Liver (tissue), 9 donors: ENCODE results near the gene VEZF1. TPM values are rescaled to one million over a fixed set of nuclear protein-coding genes. Genes with fewer than 3 reads are reported as not detected.
A peak's percentile ranks its signal among the peaks of the same experiment; 100 is the strongest.

Experiments used
- DNase-seq: peaks from one replicate; pipeline ENCODE4 v3.0.0-alpha.2; 2017; ENCODE audit warnings: low spot score
- H3K27ac ChIP-seq, 2 donors: one replicate each; pipeline ENCODE4 v1.7.0; 2013; ENCODE audit warnings: inconsistent platforms in 2 of 2, low read length in 2 of 2, control low read depth in 1 of 2, low read depth in 1 of 2, mild to moderate bottlenecking in 1 of 2
- H3K27me3 ChIP-seq, 4 donors: one replicate each; pipeline versions ENCODE4 v1.6.1 to v1.7.0; 2013; ENCODE audit warnings: low read length in 3 of 4, inconsistent platforms in 1 of 4, mild to moderate bottlenecking in 1 of 4, moderate library complexity in 1 of 4; ENCODE audit not compliant: control insufficient read depth in 4 of 4, insufficient read depth in 4 of 4
- H3K36me3 ChIP-seq, 4 donors: one replicate each; pipeline versions ENCODE4 v1.6.1 to v1.7.0; 2013; ENCODE audit warnings: low read length in 3 of 4, mild to moderate bottlenecking in 3 of 4, low read depth in 1 of 4, moderate library complexity in 1 of 4; ENCODE audit not compliant: control insufficient read depth in 4 of 4, insufficient read depth in 3 of 4
- H3K4me1 ChIP-seq, 4 donors: one replicate each; pipeline versions ENCODE4 v1.6.1 to v1.7.0; 2013; ENCODE audit warnings: low read length in 3 of 4, mild to moderate bottlenecking in 3 of 4, moderate library complexity in 1 of 4; ENCODE audit not compliant: control insufficient read depth in 4 of 4, insufficient read depth in 4 of 4
- H3K4me3 ChIP-seq, 3 donors: one replicate each; pipeline versions ENCODE4 v1.6.1 to v1.7.0; 2013; ENCODE audit warnings: low read length in 3 of 3, control low read depth in 1 of 3, low read depth in 1 of 3, mild to moderate bottlenecking in 1 of 3
- H3K9ac ChIP-seq, 2 donors: one replicate each; pipeline ENCODE4 v1.7.0; 2013; ENCODE audit warnings: low read length in 2 of 2, mild to moderate bottlenecking in 2 of 2, moderate library complexity in 2 of 2, control low read depth in 1 of 2, low read depth in 1 of 2
- H3K9me3 ChIP-seq, 4 donors: one replicate each; pipeline versions ENCODE4 v1.6.1 to v1.7.0; 2013; ENCODE audit warnings: low read length in 3 of 4; ENCODE audit not compliant: control insufficient read depth in 4 of 4
- ATF3 ChIP-seq: IDR thresholded peaks from 2 replicates; pipeline ENCODE4 v1.6.1; 2016; ENCODE audit warnings: antibody characterized with exemption
- EGR1 ChIP-seq, 2 donors: IDR thresholded peaks; 2 replicates each; pipeline ENCODE4 v1.6.1; 2016 to 2018; ENCODE audit warnings: antibody characterized with exemption in 2 of 2, low read depth in 2 of 2
- FOXA1 ChIP-seq: IDR thresholded peaks from 2 replicates; pipeline ENCODE4 v1.6.1; 2016; ENCODE audit warnings: antibody characterized with exemption
- FOXA2 ChIP-seq: IDR thresholded peaks from 2 replicates; pipeline ENCODE4 v1.6.1; 2016; ENCODE audit warnings: antibody characterized with exemption
- GABPA ChIP-seq, 2 donors: IDR thresholded peaks in 1 of 2; conservative IDR thresholded peaks in 1 of 2; 2 replicates each; pipeline ENCODE4 v1.6.1; 2016; ENCODE audit warnings: antibody characterized with exemption in 2 of 2, mild to moderate bottlenecking in 1 of 2, moderate library complexity in 1 of 2
- HNF4A ChIP-seq, 2 donors: conservative IDR thresholded peaks; 2 replicates each; pipeline ENCODE4 v1.6.1; 2016; ENCODE audit warnings: antibody characterized with exemption in 2 of 2, mild to moderate bottlenecking in 2 of 2
- HNF4G ChIP-seq: IDR thresholded peaks from 2 replicates; pipeline ENCODE4 v1.6.1; 2016; ENCODE audit warnings: antibody characterized with exemption
- JUND ChIP-seq, 2 donors: IDR thresholded peaks; 2 replicates each; pipeline ENCODE4 v1.6.1; 2016; ENCODE audit warnings: antibody characterized with exemption in 2 of 2
- NR2F2 ChIP-seq: IDR thresholded peaks from 2 replicates; pipeline ENCODE4 v1.6.1; 2016; ENCODE audit warnings: antibody characterized with exemption
- RAD21 ChIP-seq, 2 donors: IDR thresholded peaks; 2 replicates each; pipeline ENCODE4 v1.6.1; 2016; ENCODE audit warnings: antibody characterized with exemption in 2 of 2, mild to moderate bottlenecking in 2 of 2
- RXRA ChIP-seq, 2 donors: IDR thresholded peaks; 2 replicates each; pipeline ENCODE4 v1.6.1; 2017 to 2018; ENCODE audit warnings: antibody characterized with exemption in 2 of 2, mild to moderate bottlenecking in 1 of 2
- SP1 ChIP-seq: IDR thresholded peaks from 2 replicates; pipeline ENCODE4 v1.6.1; 2018; ENCODE audit warnings: antibody characterized with exemption, mild to moderate bottlenecking
- TAF1 ChIP-seq: conservative IDR thresholded peaks from 2 replicates; pipeline ENCODE4 v1.6.1; 2016; ENCODE audit warnings: antibody characterized with exemption, mild to moderate bottlenecking
- YY1 ChIP-seq: IDR thresholded peaks from 2 replicates; pipeline ENCODE4 v1.6.1; 2016; ENCODE audit warnings: antibody characterized with exemption, mild to moderate bottlenecking
- WGBS: extraction: QIAGEN DNeasy Blood & Tissue Kit; methylation state at CpG from one replicate; pipeline ENCODE4 v1.1.7; 2013; 5-methylcytosine and 5-hydroxymethylcytosine counted together
- polyA plus RNA-seq, 2 donors: library from polyadenylated mRNA; stranded (reverse) in 1 of 2; unstranded in 1 of 2; fragments of 200-250 nt in 1 of 2; fragments of >200 nt in 1 of 2; fragmentation: Nextera tagmentation in 1 of 2; extraction: Ambion mirVana in 1 of 2; gene quantifications; one replicate each; pipeline versions ENCODE4 v1.2.1 to v1.2.3, GENCODE V29; 2013 to 2015
- total RNA-seq, 2 donors: library from RNA; depleted of rRNA; stranded (reverse); fragments of >200 nt; gene quantifications; one replicate each; pipeline ENCODE4 v1.2.3, GENCODE V29; 2014
- TF ChIP-seq, protein P1 (sequence below): fragments of 150-350 bp; IDR thresholded peaks from 2 replicates; pipeline ENCODE4 v1.5.1; 2017; ENCODE audit warnings: improper control_type of control experiment, low read depth, low read length; ENCODE audit not compliant: missing input control
- TF ChIP-seq, protein P2 (sequence below): IDR thresholded peaks from 2 replicates; pipeline ENCODE4 v1.6.1; 2016; ENCODE audit warnings: antibody characterized with exemption
- TF ChIP-seq, protein P3 (sequence below): IDR thresholded peaks from 2 replicates; pipeline ENCODE4 v1.6.1; 2016; ENCODE audit warnings: antibody characterized with exemption, mild to moderate bottlenecking
- donor health status: healthy.
- donor health status: healthy.
- donor health status: healthy.
- donor health status: healthy.
- donor health status: healthy.

Gene VEZF1
- total and polyA plus RNA-seq, 4 donors, result 7.9 to 26.2 (median 11.4) TPM

GRCh38 chr17:57940231-57940630 lies 47.8 kb downstream of the VEZF1 start:
- DNase-seq, result no peak
- no peak for TF ChIP-seq YY1
- Histone ChIP-seq H3K36me3 (no peaks in the 10 kb centered on the region), H3K9ac (no peak overlapping the region), H3K4me1 (peaks cover 0 to 6% (median 3%) of the 10 kb centered on the region in 4 donors), H3K27me3 (no peaks in the 10 kb centered on the region), H3K27ac (no peak overlapping the region), H3K9me3 (no peaks in the 10 kb centered on the region), H3K4me3 (no peak overlapping the region)
- WGBS, result 88% methylated on average over 5 of the region's 5 CpGs

- TF ChIP-seq GABPA (IDR thresholded peaks at IDR 0.05 in 1 of 2, conservative IDR thresholded peaks at IDR 0.05 in 1 of 2) (no peak), ATF3 (no peak), RXRA (IDR thresholded peaks at IDR 0.05) (no peak), EGR1 (IDR thresholded peaks at IDR 0.05; ENCODE audit: low read depth in 2 of 2) (no peak), FOXA2 (no peak)
- TF ChIP-seq, protein P1, sequence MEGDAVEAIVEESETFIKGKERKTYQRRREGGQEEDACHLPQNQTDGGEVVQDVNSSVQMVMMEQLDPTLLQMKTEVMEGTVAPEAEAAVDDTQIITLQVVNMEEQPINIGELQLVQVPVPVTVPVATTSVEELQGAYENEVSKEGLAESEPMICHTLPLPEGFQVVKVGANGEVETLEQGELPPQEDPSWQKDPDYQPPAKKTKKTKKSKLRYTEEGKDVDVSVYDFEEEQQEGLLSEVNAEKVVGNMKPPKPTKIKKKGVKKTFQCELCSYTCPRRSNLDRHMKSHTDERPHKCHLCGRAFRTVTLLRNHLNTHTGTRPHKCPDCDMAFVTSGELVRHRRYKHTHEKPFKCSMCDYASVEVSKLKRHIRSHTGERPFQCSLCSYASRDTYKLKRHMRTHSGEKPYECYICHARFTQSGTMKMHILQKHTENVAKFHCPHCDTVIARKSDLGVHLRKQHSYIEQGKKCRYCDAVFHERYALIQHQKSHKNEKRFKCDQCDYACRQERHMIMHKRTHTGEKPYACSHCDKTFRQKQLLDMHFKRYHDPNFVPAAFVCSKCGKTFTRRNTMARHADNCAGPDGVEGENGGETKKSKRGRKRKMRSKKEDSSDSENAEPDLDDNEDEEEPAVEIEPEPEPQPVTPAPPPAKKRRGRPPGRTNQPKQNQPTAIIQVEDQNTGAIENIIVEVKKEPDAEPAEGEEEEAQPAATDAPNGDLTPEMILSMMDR, result no peak
- TF ChIP-seq, protein P2, sequence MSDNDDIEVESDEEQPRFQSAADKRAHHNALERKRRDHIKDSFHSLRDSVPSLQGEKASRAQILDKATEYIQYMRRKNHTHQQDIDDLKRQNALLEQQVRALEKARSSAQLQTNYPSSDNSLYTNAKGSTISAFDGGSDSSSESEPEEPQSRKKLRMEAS, result no peak
- 75% methylated on average over 7 of the region's 7 CpGs for WGBS
- H3K27me3 ChIP-seq, result no peaks in the 10 kb centered on the region
- no peaks in the 10 kb centered on the region for H3K36me3 ChIP-seq
- no peaks in the 10 kb centered on the region for H3K9me3 ChIP-seq
- H3K9ac ChIP-seq, result no peak overlapping the region
- DNase-seq, result no peak
- H3K27ac ChIP-seq, result no peak overlapping the region
- no peak overlapping the region for H3K4me3 ChIP-seq
- H3K4me1 ChIP-seq, result peaks cover 0 to 6% (median 3%) of the 10 kb centered on the region in 4 donors
Observed at GRCh38 chr17:57939797-57940196, 48.3 kb downstream of the VEZF1 start.

GRCh38 chr17:57938061-57938502 lies 50.0 kb downstream of the VEZF1 start:
- no peak overlapping the region for H3K9ac ChIP-seq
- TF ChIP-seq, protein P1, result no peak
- TF ChIP-seq YY1, result no peak
- TF ChIP-seq, protein P2, result no peak
- no peak for TF ChIP-seq FOXA2
- TF ChIP-seq RXRA (IDR thresholded peaks at IDR 0.05), result peak in 1 of 2 donors; percentile 63
- TF ChIP-seq EGR1 (IDR thresholded peaks at IDR 0.05; ENCODE audit: low read depth in 2 of 2), result no peak
- TF ChIP-seq HNF4A (conservative IDR thresholded peaks at IDR 0.05), result peak; percentile 86 to 97
- no peak for TF ChIP-seq JUND (IDR thresholded peaks at IDR 0.05)
- TF ChIP-seq, protein P3, sequence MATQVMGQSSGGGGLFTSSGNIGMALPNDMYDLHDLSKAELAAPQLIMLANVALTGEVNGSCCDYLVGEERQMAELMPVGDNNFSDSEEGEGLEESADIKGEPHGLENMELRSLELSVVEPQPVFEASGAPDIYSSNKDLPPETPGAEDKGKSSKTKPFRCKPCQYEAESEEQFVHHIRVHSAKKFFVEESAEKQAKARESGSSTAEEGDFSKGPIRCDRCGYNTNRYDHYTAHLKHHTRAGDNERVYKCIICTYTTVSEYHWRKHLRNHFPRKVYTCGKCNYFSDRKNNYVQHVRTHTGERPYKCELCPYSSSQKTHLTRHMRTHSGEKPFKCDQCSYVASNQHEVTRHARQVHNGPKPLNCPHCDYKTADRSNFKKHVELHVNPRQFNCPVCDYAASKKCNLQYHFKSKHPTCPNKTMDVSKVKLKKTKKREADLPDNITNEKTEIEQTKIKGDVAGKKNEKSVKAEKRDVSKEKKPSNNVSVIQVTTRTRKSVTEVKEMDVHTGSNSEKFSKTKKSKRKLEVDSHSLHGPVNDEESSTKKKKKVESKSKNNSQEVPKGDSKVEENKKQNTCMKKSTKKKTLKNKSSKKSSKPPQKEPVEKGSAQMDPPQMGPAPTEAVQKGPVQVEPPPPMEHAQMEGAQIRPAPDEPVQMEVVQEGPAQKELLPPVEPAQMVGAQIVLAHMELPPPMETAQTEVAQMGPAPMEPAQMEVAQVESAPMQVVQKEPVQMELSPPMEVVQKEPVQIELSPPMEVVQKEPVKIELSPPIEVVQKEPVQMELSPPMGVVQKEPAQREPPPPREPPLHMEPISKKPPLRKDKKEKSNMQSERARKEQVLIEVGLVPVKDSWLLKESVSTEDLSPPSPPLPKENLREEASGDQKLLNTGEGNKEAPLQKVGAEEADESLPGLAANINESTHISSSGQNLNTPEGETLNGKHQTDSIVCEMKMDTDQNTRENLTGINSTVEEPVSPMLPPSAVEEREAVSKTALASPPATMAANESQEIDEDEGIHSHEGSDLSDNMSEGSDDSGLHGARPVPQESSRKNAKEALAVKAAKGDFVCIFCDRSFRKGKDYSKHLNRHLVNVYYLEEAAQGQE, result no peak
- TF ChIP-seq RAD21 (IDR thresholded peaks at IDR 0.05), result no peak
- TF ChIP-seq FOXA1, result no peak
- TF ChIP-seq TAF1, result no peak
- TF ChIP-seq SP1, result peak; percentile 36
- no peak for TF ChIP-seq NR2F2
- TF ChIP-seq GABPA (IDR thresholded peaks at IDR 0.05 in 1 of 2, conservative IDR thresholded peaks at IDR 0.05 in 1 of 2), result peak in 1 of 2 donors; percentile 28
- peak; percentile 76 for TF ChIP-seq HNF4G

More at GRCh38 chr17:57938061-57938502, 50.0 kb downstream of the VEZF1 start:
- Histone ChIP-seq H3K4me1 (peaks cover 0 to 6% (median 3%) of the 10 kb centered on the region in 4 donors), H3K9me3 (no peaks in the 10 kb centered on the region), H3K4me3 (no peak overlapping the region), H3K27ac (no peak overlapping the region), H3K27me3 (no peaks in the 10 kb centered on the region), H3K36me3 (no peaks in the 10 kb centered on the region)
- WGBS, result 50% methylated on average over 7 of the region's 7 CpGs
- no peak for DNase-seq
